Measurements from ENCODE around the gene SYNJ2.

The SYNJ2 gene

DNA sequence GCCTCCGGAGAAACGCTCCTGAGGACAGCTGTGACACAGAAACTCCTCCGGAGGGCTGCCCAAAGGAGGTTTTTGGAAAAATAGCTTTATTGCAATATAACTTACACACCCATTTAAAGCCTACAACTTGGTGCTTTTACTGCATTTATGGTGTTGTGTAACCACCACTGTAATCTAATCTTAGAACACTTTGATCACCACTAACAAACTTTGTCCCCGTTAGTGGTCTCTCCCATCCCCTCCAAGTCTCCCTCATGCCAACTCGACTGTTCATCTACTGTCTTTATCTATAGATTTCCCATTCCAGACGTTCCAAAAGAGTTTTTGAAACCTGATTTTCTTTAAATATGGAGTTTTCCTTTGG lies 62.8 kb downstream of the SYNJ2 start:
- no peak for DNase-seq

- DNase-seq: no peak
Measured at GRCh38 chr6:158046201-158047126, 64.8 kb downstream of the SYNJ2 start.

DNA sequence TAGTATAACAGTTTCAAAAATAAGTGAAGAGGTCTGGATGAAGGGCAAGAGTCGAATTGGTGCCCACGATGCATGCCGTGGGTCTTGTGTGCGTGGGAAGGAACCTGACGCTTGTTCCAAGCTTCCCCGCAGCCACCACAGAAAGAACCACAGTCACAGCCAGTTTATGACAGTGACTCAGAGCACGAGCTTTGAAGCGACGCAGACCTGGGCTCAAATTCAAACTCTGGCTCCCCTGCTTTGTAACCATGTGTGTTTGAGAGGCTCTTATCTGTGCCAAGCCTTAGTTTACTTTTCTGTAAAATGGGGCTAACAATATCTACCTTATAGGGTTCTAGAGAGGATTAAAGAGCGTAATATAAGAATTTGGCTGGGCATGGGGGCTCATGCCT lies 65.5 kb downstream of the SYNJ2 start:
- peak; percentile 38 for DNase-seq

GRCh38 chr6:158047563-158048323 lies 66.1 kb downstream of the SYNJ2 start:
- DNase-seq: no peak

DNA sequence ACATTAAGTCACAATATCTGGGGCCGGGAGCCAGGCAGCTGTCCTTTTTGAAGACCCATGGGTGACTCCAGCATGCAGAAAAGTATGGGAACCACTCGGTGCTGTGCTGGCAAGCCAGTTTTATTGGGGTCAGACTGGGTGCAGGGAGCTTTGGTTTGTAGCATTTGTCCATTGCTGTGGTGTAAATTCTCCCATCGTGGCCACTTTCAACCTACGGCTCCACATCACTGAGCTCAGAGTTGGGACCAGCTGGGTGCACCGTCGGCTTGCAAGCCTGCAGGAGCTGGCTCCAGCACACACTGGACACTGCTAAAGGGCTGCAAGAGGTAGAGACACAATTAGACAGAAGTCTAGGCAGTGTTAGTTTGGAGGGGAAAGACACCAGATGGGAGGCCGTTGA lies 66.9 kb downstream of the SYNJ2 start:
- DNase-seq: no peak

DNA sequence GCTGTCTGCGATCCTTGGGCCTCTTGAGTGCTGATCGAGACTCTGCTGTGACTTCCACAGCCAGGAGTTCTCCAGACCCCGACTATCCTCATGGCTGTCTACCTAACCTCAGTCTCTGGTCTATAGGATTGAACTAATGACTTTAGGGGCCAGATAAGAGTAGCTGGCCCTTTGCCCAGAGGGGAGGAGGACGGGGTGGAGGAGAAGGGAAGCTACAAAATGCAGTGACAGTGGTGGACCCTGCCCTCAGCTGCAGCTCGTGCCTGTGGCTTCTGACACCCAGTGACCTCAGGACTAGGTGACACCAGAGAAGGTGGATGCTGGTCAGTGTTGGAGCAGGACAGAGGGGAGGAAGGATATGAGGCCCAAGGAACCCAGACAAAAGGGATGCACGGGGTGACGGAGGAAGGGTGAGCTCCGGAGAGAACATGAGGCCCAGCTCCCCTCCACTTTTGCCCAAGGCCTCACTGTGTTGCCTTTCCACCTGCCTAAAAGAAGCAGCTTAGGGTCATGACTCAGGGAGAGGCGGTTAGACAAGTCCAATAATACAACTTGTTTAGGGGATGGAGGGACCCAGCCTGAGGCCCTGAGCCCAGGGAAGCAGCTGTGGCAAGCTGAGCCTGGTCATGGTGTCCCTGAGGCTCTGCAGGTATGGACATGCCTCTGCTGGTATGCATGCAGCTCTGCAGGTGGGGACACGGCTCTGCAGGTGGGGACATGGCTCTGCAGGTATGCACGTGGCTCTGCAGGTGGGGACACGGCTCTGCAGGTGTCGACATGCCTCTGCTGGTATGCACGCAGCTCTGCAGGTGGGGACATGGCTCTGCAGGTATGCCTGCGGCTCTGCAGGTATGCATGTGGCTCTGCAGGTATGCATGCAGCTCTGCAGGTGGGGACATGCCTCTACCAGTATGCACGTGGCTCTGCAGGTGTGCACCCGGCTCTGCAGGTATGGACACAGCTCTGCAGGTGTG lies 67.7 kb downstream of the SYNJ2 start:
- no peak for DNase-seq

DNA sequence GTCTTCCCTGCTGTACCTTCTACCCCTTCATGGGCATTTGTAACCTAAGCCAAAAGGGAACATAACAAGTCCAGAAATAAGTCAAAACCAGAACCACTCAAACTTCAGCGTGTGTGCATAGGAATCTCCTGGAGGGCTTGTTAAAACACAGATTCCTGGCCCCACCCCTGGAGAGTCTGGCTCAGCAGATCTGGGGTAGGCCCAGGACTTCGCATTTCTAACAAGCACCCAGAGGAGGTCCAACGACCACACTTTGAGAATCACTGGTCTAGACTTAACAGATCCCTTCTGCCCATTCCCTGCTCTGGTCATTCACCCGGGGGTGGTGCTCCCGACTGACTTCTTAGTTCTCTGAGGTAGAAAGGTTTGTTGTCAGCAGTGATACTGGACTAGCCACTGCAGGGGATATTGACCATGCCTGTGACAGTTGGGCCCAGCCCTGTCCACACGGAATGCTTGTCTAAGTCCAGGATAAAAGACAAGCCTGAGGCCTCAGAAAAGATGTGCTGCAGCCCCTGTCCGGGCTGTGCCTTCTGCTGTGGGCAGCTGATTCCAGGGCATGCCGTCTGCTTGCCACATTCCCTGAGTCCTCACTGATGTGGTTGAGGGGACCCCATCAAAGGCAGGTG lies 68.6 kb downstream of the SYNJ2 start:
- DNase-seq: no peak

DNA sequence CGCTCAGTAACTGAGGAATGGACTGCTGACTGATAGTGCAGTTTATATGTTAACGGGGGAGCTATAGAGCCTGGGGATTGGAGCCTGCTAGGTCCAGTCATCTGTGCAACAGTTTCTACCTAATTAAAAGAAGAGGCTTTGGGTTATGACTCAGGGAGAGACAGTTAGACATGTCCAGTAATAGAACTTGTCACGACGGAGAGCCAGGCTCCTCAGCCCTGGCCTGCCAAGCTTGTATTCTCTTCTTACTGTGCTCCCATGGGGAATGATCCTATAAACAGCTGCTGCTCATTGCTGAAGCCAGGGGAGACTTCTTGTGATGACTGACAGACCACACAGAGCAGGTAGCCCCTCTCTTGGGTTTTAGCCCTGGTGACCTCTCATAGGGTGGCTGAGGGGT lies 69.3 kb downstream of the SYNJ2 start:
- DNase-seq: no peak

DNA sequence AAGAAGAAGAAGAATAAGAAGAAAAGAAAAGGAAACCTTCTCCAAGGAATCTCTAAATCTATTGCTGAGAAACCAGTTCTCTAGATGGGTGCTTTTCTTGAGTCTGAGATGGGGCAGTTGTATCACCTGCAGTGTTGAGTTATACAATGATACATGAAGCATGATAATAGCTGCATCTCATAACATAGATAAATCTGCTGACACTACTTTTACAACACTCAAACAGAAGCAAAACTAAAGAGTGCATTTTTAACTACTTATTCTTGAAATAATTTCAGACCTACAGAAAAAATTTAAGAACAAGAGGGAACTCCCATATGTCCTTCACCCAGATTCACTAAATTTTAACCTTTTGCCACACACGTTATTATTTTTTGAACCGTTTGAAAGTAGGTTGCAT lies 70.3 kb downstream of the SYNJ2 start:
- no peak for DNase-seq

GRCh38 chr6:158053377-158054313 lies 72.0 kb downstream of the SYNJ2 start:
- no peak for DNase-seq

DNA sequence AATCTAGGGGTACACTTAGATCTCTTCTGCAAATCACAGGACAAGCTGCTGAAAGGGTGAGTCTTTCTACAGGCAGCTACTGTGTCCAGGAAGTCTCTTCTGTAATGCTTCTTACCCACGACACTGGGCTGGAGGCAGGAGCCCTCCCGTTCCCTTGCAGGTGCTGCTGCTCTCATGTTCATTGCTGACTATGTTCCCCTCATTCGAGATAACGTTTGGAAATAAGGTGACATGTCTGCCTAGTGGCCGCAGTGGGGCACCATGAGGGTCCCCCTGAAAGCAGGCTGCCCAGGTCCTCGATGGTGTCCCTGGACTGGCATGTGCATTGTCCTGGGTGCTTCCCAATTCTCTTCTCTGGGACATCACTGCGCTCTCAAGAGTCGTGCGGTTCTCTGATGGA lies 74.7 kb downstream of the SYNJ2 start:
- DNase-seq: no peak

DNA sequence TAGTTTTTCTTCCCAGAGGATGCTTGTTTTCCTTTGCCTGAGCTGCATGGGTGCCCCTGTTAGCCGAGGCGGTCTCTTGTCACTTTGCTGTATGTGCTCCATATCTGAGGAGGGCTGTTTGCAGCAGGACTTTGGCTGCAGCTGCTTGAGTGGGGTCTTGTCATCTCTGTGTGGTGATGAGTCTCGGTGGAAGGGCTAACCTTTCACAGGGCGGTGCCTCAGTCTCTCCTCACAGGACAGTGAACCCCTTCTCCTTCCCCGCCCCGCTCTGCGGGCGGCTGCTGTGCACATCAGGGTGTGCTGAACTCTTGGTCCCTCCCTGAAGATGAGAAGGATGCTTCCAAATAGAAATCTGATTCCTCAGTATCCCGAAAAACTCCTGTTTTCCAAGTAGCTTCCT lies 75.1 kb downstream of the SYNJ2 start:
- no peak for DNase-seq

DNA sequence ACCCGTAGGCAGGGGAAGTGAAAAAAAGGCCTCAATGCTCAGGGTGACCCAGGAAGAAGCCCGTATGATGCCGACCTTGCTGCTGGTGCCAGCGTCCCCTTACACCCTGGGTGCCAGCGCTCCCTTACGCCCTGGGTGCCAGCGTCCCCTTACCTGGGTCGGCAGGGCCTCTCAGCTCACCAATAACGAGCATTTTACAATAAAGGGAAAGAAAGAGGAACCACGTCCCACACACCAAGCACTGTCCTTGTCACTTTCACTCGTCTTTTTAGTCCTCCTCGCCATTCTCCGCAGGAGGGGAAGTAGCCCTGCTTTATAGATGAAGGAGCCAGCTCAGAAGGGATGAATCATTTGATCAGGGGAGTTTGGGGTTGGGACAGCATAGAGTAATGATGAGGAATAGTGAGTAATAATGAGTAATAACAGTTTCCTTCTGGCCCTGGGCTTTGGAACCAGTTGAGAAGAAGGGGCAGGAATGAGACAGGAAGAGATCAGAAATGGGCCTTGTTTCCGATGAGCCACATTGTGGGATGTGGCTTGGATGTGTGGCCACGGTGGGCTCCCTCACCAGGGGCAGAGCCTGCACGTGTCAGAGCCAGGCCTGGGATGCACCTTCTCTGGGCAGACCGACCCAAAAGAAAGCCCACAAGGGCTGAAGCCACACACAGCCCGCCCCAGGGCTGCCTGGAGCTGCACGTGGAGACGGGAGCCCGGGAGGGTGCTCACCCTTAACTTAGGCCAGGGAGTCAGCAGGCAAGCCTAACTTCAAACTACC lies 75.7 kb downstream of the SYNJ2 start:
- no peak for DNase-seq

DNA sequence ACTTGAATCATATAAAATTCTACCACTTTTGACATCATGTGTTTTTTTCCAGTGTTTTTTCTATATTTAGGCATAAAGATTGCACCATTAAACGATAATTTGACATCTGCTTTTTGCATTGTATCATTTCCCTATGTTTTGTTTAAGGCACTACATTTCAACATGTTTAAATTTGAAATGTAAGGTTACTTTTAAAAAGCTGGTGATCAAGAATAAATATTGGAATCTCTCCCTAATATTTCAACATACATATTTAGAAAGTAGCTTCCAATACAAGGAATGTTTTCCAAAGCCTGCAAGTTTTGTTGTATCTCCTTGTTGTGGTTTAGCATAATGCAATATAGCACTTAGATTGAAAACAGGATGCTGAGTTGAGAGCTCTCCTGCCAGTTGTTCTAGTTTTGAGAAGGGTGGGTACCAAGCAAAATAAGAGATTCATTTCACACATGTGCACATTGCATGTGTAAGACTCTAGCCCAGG lies 76.5 kb downstream of the SYNJ2 start:
- no peak for DNase-seq

DNA sequence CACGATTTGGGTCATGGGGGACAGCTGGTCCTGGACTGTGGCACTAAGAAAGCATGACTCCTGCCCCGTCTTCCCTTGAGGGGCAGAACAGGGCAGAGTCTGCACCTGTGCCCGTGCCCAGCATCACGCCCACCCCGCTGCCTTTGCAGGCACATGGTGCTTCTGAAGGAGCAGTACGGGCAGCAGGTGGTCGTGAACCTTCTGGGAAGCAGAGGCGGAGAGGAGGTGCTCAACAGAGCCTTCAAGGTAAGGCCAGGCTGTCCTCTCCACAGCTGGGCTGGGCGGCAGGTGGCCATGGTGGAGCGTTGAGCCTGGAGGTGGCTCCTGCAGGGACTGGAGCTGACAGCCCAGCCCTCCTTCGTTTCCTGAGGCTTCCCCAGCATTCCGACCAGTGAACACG lies 77.4 kb downstream of the SYNJ2 start:
- DNase-seq: no peak

GRCh38 chr6:158060455-158061360 lies 79.0 kb downstream of the SYNJ2 start:
- no peak for DNase-seq

DNA sequence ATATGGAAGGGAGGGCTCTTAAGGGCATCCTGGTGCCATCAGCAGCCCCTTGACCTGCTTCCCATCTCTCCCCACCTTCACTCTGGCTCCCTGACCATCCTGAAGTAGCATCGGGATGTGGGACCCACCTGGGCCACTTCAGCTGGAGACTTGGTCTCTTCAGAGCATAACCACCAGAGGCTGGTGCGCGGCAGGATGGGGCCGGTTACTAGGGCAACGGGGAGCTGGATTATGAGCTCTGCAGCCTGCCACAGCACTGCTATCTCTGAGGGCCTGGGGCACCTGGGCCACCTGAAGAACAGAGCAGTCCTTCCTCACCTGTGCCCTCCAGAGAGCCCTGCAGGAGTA lies 79.7 kb downstream of the SYNJ2 start:
- DNase-seq: no peak

DNA sequence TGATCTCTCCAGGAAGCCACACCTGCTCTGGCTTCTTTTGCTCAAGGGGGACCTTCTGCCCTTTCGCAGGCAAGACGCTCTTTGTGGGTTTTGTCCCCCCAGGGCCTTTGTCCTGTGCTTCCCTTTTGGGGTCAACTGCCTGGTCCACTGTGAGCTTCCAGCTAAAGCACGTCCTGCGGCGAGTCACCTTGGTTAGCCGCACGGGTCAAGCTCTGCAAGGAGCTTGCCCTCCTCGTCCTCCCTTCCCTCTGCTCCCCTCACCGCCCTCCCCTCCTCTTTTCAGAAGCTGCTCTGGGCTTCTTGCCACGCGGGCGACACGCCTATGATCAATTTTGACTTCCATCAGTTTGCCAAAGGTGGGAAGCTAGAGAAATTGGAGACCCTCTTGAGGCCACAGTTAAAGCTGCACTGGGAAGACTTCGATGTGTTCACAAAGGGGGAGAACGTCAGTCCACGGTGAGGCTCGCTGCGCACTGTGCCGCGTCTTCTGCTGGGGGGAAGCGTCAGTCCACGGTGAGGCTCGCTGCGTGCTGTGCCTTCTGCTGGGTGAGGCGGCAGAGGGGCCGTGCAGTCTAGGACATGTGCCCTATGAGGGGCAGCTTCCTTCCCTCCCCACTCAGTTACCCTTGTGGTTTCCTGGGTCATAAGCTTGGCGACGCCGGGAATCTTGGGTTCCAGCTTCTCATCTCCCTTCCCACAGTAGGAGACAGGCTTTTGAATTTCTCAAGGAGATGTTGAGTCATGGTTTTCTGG lies 80.2 kb downstream of the SYNJ2 start:
- no peak for DNase-seq

DNA sequence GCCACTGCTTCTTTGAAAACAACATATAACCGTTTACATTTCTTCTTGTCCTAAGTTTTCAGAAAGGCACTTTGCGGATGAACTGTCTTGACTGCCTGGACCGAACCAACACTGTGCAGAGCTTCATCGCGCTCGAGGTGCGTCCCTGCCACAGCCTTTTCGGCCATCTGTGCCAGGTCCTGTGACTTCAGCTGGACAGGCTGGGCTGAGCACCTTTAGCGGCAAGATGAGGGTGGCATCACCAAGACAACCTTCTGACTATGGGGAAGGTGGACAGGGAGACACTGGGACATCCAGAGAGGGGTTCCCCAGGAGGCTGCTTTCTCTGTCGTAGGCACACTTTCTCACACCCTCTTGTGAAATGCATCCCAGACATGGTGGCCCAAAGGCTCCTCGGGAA lies 82.1 kb downstream of the SYNJ2 start:
- no peak for DNase-seq

Measured in activated CD4-positive, alpha-beta T cell treated with anti-CD3 and anti-CD28 coated beads for 1 hour (primary cell).